Caki2 (cell line): ENCODE data around the gene DENND1C. TPM values are rescaled to one million over a fixed set of nuclear protein-coding genes. Genes with fewer than 3 reads are reported as not detected.

Experiments used
- DNase-seq: peaks from one replicate; pipeline ENCODE4 v3.0.0-alpha.2; 2015; ENCODE audit warnings: low read depth
- in situ Hi-C: cut with HindIII; loops from 2 replicates; pipeline ENCODE4 v1.10.0; 2016; ENCODE audit warnings: low sequenced_read_pairs, low pct_unique_long_range_greater_than_20kb, mixed read lengths
- total RNA-seq: library from RNA; depleted of rRNA; stranded (reverse); fragments of >200 nt; shearing (Covaris generic); gene quantifications from 2 replicates; pipeline ENCODE4 v1.2.3, GENCODE V29; 2014; ENCODE audit warnings: low replicate concordance

DENND1C gene
- total RNA-seq, 1 experiment from 2014 or later, result not detected

DNA sequence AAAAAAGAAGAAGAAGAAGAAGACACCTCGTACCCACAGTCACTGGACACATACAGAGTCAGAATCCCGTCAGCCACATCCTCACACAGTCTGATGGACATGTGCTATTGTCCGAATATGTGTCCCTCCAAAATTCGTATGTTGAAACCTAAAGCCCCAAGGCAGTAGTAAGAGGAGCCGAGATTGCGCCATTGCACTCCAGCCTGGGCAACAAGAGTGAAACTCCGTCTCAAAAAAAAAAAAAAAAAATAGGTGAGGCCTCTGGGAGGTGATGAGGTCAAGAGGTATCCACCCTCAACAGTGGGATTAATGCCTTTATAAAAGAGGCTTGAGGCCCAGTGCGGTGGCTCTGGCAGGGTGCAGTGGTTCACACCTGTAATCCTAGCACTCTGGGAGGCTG lies 2.6 kb upstream of the DENND1C start:
- in situ Hi-C loops, result no loop called here
- no peak for DNase-seq

DNA sequence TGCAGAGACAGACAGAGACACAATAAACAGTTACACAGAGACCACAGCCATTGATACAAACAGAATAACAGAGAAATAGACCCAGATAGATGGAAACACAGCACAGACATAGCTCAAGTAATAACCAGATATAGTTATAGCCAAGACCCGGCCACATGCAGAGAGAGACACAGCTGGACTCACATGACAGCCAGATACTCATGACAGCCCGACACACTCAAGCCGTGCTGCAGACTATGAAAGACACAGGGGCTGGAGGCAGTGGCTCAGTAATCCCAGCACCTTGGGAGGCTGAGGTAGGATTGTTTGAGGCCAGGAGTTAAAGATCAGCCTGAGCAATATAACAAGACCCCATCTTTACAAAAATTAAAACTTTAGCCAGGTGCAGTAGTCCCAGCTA lies 1.6 kb upstream of the DENND1C start:
- DNase-seq, result no peak
- in situ Hi-C loops, result no loop called here

DNA sequence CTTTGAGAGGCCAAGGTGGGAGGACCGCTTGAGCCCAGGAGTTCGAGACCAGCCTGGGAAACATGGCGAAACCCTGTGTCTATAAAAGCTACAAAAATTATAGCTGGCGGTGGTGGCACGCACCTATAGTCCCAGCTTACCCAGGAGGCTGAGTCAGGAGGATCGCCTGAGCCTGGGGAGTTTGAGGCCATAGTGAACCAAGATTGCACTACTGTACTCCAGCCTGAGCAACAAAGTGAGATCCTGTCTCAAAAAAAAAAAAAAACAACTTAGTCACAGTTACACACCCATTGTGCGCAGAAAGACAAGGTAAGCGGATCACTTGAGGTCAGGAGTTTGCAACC lies 728 bp upstream of the DENND1C start:
- in situ Hi-C loops, result no loop called here
- no peak for DNase-seq

DNA sequence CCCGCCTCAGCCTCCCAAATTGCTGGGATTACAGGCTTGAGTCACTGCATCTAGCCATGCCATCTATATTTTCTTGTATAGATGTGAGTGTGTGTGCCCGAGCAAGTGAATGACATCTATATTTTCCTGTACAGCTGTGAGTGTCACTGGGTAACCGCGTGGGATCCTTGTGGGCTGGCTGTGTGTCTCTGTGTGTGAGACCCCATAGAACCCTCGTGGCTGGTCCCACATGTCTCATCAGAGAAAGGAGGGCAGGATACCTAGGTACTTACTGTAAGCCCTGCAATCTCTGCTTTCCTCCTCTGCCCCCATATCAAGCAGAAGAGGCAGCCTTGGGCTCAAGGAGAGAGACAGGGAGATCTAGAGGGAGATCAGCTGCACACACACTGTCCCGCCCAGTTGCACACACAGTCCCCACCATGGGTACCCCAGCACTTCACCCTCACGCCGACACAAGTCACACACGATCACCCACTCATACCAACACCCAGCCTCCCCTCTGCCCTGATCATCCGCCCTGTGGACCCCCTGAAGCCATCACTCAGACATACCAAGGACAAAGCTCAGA lies 655 bp downstream of the DENND1C start:
- in situ Hi-C loops, result no loop called here

DNA sequence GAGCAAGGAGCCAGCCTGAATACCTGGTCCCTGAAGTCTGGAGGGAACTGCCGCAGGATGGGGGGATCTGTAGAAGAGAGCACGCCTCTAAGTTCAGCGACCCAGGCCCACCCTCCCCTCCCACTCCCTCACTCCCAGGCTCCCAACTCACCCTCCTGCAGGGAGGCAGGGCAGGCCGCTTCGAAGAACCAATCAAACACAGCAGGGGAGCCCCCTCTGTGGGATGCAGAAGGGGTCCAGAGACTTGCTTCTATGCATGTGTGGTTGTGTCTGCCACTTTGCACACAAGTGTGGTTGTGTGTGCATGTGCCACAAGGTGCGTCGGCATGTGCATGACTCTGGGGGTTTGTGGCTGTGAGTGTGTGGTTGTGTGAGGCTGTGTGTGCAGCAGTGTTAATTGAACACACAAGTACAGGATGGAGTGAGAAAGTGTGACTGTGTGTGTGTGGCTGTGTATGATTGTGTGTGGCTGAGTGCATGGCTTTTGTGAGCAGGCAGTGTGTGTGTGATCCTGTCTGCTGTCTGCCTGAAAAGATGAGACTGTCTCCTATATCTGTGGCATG lies 1.7 kb downstream of the DENND1C start:
- no peak for DNase-seq
- in situ Hi-C loops, result no loop called here

More for the DNA sequence above, 655 bp downstream of the DENND1C start:
- DNase-seq, result no peak

DNA sequence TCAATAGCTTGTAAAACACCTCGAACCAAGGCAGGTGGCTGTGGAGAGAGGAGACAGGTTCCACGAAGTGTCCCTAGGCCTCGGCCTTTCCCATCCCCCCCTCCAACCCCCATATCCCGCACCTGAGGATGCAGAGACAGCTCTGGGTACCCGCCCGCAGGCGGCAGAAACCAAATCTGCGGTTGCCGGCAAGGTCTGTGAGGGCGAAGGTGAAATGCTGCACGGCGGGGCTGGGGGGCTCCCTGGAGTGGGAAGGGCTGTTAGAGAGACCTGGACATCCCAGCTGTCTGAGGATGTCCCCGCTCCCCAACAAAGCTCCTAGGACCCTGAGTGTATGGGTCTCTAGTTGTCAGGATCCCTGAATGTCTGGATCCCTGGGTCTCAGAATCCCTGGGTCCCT lies 2.8 kb downstream of the DENND1C start:
- in situ Hi-C loops, result no loop called here

DNA sequence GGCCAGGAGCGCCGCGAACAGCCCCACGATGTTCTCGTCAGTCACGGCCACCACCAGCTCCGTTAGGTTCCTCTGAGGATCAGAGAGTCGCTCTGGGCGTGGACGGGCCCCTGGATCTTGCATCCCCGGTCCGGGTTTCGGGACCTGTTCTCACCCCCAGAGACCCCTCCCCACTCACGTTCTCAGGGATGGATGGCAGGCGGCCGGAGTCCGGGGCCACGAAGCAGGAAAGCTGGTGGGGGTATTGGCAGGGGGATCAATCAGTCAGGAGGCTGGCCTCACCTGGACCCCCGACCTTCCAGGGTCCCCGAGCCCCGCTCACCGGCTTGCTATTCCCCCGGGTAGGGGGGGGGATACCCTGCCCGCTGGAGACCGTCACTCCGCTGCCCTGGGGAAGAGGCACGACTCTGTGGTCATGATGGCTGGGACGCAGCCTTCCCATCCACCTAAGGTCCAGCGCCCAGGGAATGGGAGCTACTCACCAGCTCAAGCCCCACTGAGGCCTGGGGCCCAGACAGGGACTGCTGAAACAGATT lies 4.6 kb downstream of the DENND1C start:
- no peak for DNase-seq
- in situ Hi-C loops, result no loop called here

More for the DNA sequence above, 2.8 kb downstream of the DENND1C start:
- no peak for DNase-seq

DNA sequence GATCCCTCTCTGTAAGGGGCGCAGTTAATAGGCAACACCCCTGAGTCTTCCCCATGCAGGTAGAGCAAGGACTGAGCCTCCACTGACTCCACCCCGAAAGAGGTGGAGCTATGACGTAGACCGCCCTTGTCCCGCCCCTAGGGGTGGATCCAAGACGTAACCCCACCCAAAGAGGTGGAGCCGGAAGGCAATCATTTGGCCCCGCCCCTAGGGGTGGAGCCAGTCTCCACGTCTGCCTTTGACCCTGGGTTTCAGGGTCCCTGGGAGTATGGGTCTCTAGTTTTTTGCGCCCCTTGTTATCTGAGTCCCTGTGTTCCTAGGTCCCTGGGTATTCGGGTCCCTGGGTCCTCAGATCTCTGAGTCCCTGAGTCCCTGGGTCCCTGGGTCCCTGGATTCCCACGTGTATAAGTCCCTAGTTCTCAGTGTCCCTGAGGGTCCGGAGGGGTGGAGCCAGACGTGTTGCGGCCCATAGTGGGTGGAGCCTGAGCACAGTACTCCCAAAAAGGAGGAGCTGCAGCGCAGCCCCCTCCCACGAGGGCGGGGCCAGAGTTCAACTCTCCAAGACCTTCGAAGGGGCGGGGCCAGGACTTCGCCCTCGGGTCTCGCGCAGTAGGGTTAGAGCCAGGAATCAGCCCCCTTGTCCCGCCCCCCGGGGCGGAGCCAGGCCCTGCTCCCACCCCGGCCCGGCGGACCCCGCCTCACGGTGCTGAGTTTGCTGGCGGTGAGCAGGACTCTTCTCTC lies 5.3 kb downstream of the DENND1C start:
- peak; percentile 95 for DNase-seq
- in situ Hi-C loops, result no loop called here

DNA sequence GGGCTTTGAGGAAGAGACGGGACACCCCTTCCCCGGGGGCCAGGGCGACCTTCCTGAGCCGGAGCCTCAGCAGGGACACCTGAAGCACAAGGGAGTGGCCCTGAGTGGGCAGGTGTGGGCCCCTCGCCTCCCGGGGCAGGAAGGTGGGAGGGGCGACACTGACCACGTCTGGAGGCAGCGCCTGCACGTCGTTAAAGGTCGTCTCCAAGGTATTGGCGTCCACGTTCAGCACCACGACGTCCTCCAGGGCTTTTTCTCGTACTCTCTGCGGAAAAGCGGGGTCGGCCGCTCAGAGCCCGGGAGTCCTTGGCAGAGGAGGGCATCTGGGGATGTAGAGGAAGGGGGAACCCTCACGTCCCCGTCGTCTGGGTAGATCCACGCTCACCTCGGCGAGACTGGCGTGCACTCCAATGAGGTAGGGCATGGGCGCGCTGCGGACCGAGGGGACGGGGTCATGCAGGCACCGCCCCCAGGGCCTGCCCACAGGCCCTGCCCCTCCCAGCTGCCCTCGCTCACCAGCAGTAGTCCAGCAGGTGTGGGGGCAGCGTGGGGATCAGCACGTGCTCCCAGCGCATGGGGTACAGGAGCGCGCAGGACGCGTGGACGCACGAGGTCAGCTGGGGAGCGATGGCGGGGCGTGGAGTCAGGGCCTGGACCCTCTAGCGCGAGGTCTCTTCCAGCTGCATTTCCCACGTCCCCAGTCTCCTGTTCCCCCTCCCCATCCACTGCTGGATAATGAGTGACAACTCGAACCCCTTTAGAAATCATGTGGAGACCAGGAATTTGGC lies 6.1 kb downstream of the DENND1C start:
- in situ Hi-C loops, result no loop called here
- no peak for DNase-seq

DNA sequence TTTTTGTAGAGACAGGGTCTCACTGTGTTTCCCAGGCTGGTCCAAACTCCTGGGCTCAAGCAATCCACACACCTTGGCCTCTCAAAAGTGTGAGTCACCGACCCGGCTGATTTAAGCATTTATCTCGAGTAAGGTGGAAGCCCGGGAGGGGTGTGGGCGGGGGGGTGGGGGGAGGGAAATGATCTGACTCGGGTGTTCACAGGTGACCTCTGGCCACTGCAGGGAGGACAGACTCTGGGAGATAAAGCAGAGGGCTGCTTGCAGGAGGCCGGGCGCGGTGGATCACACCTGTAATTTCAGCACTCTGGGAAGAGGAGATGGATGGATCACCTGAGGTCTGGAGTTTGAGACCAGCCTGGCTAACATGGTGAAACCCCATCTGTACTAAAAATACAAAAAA lies 7.9 kb downstream of the DENND1C start:
- DNase-seq, result no peak
- in situ Hi-C loops, result no loop called here

DNA sequence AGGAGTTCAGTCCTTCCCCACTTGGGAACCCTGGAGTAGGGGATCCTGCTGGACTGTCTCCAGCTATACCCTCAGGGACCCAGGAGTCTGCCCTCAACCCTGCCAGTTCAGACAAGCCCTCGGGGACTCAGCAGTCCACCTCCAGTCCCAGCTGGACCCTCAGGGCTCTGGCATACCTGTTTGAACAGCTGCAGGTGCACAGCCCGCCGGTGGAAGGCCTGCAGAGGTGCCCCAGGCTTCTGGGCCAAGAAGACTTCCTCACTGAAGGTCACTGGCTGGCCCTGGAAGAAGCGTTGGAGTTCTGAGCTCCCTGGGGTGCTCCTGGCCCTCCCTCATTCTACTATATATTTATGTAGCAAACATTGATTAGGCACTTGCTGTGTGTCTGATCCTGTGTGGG lies 8.9 kb downstream of the DENND1C start:
- DNase-seq, result no peak
- in situ Hi-C loops, result no loop called here

DNA sequence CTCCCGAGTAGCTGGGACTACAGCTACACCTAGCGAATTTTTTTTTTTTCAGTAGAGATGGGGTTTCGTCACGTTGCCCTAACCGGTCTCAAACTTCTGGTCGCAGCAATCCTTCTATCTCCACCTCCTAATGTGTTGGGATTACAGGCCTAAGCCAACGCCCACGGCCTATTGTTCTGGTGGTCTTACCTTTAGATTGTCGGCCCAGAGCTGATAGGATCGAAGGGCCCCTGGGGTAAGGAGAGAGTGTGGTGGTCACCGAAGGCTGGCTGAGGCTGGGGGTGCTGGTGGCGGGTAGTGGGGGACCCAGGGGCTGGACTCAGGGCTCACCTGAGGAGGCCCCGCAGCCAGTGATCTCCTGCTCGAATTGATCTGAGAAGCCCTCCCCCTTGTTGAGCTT lies 10.5 kb downstream of the DENND1C start:
- in situ Hi-C loops, result no loop called here
- no peak for DNase-seq

DNA sequence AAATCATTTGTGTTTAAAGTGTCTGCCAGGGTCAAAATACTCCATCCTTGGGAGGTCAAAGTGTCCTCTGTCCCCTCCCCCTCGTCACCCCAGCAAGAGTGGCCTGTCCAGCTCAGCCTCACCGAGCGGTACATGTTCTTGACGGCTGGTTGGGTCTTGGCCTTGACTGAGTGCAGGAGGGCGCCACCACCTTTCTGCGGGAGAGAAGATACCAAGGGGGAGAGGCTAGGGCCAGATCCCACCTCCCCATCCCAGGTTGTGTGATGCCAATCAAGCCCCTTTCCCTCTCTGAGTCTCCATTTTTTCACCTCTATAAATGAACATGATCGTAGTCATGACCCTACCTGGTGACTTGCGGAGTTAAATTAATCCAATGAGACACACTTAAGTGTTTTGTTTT lies 11.4 kb downstream of the DENND1C start:
- in situ Hi-C loops, result no loop called here
- DNase-seq, result no peak

DNA sequence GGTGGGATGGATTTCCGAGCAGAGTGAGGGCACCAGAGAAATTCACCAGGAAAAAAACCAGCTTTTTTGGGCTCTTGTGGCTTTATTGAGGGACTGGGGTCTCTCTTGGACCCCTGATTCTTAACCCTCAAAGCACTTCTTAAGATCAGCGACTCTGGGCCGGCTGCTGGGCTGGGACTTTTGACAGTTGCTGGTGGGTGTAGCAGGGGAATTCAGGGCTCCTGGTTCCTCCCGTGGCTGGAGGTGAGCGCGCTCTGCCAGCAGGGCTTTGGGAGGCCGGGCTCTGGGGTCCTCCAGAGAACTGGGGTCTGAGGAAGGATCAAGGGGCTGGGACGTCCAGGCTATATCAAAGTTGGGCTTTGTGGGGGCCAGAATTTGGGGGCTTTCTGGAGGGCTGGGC lies 14.2 kb downstream of the DENND1C start:
- in situ Hi-C loops, result no loop called here
- no peak for DNase-seq

DNA sequence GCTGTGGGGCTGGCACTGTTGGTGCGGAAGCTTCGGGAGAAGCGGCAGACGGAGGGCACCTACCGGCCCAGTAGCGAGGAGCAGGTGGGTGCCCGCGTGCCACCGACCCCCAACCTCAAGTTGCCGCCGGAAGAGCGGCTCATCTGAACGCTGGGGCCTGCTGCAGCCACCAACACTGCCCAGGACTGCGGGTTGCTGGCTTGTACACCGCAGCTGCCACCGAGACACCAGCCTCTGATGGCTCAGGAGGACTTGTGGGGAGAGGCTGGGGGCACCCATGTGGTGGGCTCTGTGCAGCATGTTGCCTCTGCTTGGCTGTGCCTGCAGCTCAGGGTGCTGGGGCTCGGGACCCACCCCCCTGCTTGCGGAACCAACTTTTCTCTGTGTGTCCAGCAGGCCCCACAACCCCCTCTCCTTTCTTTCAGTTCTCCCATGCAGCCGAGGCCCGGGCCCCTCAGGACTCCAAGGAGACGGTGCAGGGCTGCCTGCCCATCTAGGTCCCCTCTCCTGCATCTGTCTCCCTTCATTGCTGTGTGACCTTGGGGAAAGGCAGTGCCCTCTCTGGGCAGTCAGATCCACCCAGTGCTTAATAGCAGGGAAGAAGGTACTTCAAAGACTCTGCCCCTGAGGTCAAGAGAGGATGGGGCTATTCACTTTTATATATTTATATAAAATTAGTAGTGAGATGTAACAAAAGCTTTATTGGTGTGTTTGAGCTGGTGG lies 14.9 kb downstream of the DENND1C start:
- no peak for DNase-seq
- in situ Hi-C loops, result no loop called here

DNA sequence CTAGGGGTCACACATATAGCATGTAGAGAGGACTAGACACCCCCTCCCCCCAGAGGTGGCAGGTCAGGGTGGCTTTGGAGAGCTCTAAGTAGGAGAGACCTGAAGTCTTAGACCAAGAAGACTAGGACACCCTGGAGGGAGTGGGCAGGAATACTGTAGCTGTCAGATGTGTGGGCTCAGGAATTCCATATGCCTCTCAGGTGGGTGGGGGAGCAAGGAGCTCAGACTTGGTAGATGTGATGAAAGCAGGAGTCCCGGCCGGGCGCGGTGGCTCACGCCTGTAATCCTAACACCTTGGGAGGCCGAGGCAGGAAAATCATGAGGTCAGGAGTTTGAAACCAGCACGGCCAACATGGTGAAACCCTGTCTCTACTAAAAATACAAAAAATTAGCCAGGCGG lies 15.9 kb downstream of the DENND1C start:
- no peak for DNase-seq
- in situ Hi-C loops, result no loop called here

DNA sequence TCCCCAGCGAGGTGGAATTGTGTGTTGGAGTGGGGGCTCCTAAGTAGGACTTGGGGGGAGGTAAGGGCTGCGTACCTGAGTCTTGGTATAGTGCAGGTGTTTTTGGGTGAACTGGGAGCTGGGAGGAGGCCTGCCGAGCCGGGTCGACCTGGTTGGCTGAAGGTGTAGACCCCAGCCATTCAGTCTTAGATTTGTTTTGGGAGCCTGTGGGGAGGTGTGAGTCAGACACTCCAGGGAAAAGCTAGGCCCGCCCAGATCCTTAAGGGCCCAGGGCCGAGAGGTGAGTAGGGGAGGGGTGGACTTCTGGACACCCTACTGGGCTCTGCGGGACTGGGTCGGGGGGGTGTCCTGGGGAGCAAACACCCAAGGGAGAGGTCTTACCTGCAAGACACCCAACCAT lies 16.6 kb downstream of the DENND1C start:
- DNase-seq, result no peak
- in situ Hi-C loops, result no loop called here

DNA sequence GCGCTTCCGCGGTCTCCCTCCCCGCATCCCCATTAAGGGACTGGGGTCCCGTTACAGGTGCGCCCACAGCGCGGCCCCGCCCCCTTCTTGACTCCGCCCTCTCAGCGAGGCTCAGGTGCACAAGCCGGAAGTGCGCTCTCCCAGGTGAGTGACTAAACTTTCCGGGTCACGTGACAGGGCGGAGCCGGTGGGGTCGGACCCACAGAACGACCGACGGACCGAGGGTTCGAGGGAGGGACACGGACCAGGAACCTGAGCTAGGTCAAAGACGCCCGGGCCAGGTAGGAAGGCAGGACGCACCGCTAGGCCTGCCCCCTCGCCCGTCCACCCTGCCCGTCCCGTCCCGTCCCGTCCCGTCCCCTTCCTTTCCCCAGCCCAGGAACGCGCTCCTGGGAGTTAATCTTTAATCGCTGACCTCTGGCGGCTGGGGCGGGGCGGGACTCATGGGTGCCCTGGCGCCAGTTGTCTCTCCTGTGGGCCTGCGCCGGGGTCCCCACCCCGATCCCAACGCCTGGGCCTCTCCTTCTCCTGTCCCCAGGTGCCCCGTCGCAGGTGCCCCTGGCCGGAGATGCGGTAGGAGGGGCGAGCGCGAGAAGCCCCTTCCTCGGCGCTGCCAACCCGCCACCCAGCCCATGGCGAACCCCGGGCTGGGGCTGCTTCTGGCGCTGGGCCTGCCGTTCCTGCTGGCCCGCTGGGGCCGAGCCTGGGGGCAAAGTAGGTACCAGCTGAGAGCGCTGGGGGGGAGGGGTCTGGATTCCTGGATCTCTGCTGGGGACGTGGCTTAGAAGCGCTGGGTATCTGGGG lies 17.3 kb downstream of the DENND1C start, which contains the start of gene CRB3:
CRB3 (plus strand) TSS at position 202 of the 804 bp plus-strand sequence; CDS start at position 633, 431 bp downstream.
- peak; percentile 44 for DNase-seq
- in situ Hi-C loops, result no loop called here
